A549 (cell line): ENCODE data around the gene SRGAP3. TPM values are rescaled to one million over a fixed set of nuclear protein-coding genes. Genes with fewer than 3 reads are reported as not detected.

ENCODE experiments used
- ATAC-seq, 2 experiments: fragments of 200-7000 bp in 1 of 2; fragments of >200 bp in 1 of 2; cut with Nextera tagmentation in 1 of 2; cut with Tn5 transposase in 1 of 2; 3 replicates each; pipeline versions ENCODE4 v1.8.0 to v1.9.1; 2018 to 2020; ENCODE audit warnings: mild to moderate bottlenecking in 1 of 2, moderate library complexity in 1 of 2
- CTCF ChIA-PET: fragments of 300-600 bp; sonication (Branson Sonifier 250); formaldehyde crosslinking; extraction: SDS; loops from one replicate; lab custom pipeline; 2021; ENCODE audit warnings: antibody characterized with exemption, inconsistent platforms; lab: Yijun Ruan, JAX
- POLR2A ChIA-PET: fragments of 350-600 bp; formaldehyde crosslinking; extraction: SDS; loops from one replicate; lab custom pipeline; 2021; ENCODE audit warnings: antibody characterized with exemption, inconsistent platforms; lab: Yijun Ruan, JAX
- DNase-seq, 2 experiments: peaks; one replicate each; pipeline versions ENCODE4 v3.0.0 to v3.0.0-alpha.2; 2011 to 2016; ENCODE audit warnings: low read depth in 1 of 2, low spot score in 1 of 2
- FAIRE-seq: peaks from 2 replicates; lab custom pipeline; 2011; peaks lifted over from hg19 to GRCh38; lab: Jason Lieb, UNC
- H3K27ac ChIP-seq, 2 experiments: fragments of >200 bp; sonication (Bioruptor Twin); formaldehyde crosslinking; 3 replicates each; pipeline ENCODE4 v1.5.1; 2016 to 2017
- H3K4me1 ChIP-seq: fragments of >200 bp; sonication (Bioruptor Twin); formaldehyde crosslinking; 3 replicates; pipeline ENCODE4 v1.6.1; 2016
- H3K4me2 ChIP-seq: fragments of >200 bp; sonication (Bioruptor Twin); formaldehyde crosslinking; 3 replicates; pipeline ENCODE4 v1.6.1; 2016
- H3K4me3 ChIP-seq: fragments of >200 bp; sonication (Bioruptor Twin); formaldehyde crosslinking; 3 replicates; pipeline ENCODE4 v1.5.1; 2016
- H3K9me3 ChIP-seq: fragments of >200 bp; sonication (Bioruptor Twin); formaldehyde crosslinking; 3 replicates; pipeline ENCODE4 v1.6.1; 2016
- BCL3 ChIP-seq: fragments of >200 bp; sonication (Bioruptor Twin); formaldehyde crosslinking; IDR thresholded peaks from 3 replicates; pipeline ENCODE4 v1.6.1; 2016
- CHD2 ChIP-seq: fragments of 150-350 bp; IDR thresholded peaks from 2 replicates; pipeline ENCODE4 v1.6.1; 2014; ENCODE audit warnings: low read length; ENCODE audit not compliant: partially characterized antibody
- ELK1 ChIP-seq: fragments of 150-350 bp; IDR thresholded peaks from 2 replicates; pipeline ENCODE4 v1.6.1; 2014; ENCODE audit warnings: low read depth, mild to moderate bottlenecking, low read length
- FOSB ChIP-seq: fragments of 250-450 bp; sonication (Bioruptor Pico); IDR thresholded peaks from 2 replicates; pipeline ENCODE4 v1.5.0; 2020; ENCODE audit warnings: mild to moderate bottlenecking, moderate library complexity
- GATA3 ChIP-seq: IDR thresholded peaks from 2 replicates; pipeline ENCODE4 v1.6.1; 2012; ENCODE audit warnings: borderline replicate concordance
- HEYL ChIP-seq: fragments of 250-450 bp; sonication (Bioruptor Pico); IDR thresholded peaks from 2 replicates; pipeline ENCODE4 v1.8.0; 2021; ENCODE audit warnings: mild to moderate bottlenecking, moderate library complexity
- HOXA7 ChIP-seq: fragments of 250-450 bp; sonication (Bioruptor Pico); IDR thresholded peaks from 2 replicates; pipeline ENCODE4 v1.5.0; 2020; ENCODE audit warnings: mild to moderate bottlenecking, moderate library complexity
- HOXB13 ChIP-seq: fragments of 250-450 bp; sonication (Bioruptor Pico); IDR thresholded peaks from 2 replicates; pipeline ENCODE4 v1.5.0; 2020; ENCODE audit warnings: low read depth, mild to moderate bottlenecking, moderate library complexity
- HOXB5 ChIP-seq: fragments of 250-450 bp; sonication (Bioruptor Pico); IDR thresholded peaks from 2 replicates; pipeline ENCODE4 v1.5.0; 2020; ENCODE audit warnings: mild to moderate bottlenecking, moderate library complexity
- JUN ChIP-seq, 2 experiments: fragments of >200 bp; sonication (Bioruptor Twin); formaldehyde crosslinking; IDR thresholded peaks; 2 replicates in 1 of 2; 3 replicates in 1 of 2; pipeline ENCODE4 v1.6.1; 2016 to 2017
- JUNB ChIP-seq: fragments of >200 bp; sonication (Bioruptor Twin); formaldehyde crosslinking; IDR thresholded peaks from 2 replicates; pipeline ENCODE4 v1.6.1; 2016
- KDM1A ChIP-seq: fragments of 200-600 bp; sonication (generic); IDR thresholded peaks from 2 replicates; pipeline ENCODE4 v1.6.1; 2016; ENCODE audit warnings: low read depth, mild to moderate bottlenecking
- KDM5A ChIP-seq: fragments of 200-600 bp; sonication (generic); IDR thresholded peaks from 2 replicates; pipeline ENCODE4 v1.6.1; 2016; ENCODE audit warnings: antibody characterized with exemption, mild to moderate bottlenecking
- MYC ChIP-seq: IDR thresholded peaks from 2 replicates; pipeline ENCODE4 v1.6.1; 2012; ENCODE audit warnings: mild to moderate bottlenecking, inconsistent platforms, low read length, improper control_type of control experiment, borderline replicate concordance
- PBX3 ChIP-seq: IDR thresholded peaks from 2 replicates; pipeline ENCODE4 v1.6.1; 2012
- POLR2A ChIP-seq: IDR thresholded peaks from 2 replicates; pipeline ENCODE4 v1.6.1; 2012; ENCODE audit warnings: mild to moderate bottlenecking, low read length
- POLR2AphosphoS2 ChIP-seq: conservative IDR thresholded peaks from 2 replicates; pipeline ENCODE4 v1.6.1; 2012; ENCODE audit warnings: low read length, improper control_type of control experiment, inconsistent platforms
- RAD21 ChIP-seq, 2 experiments: fragments of >200 bp in 1 of 2; sonication (Bioruptor Twin) in 1 of 2; formaldehyde crosslinking in 1 of 2; IDR thresholded peaks in 1 of 2; conservative IDR thresholded peaks in 1 of 2; 2 replicates in 1 of 2; 3 replicates in 1 of 2; pipeline ENCODE4 v1.6.1; 2012 to 2018; ENCODE audit warnings: inconsistent platforms in 1 of 2
- REST ChIP-seq: fragments of 200-600 bp; sonication (generic); IDR thresholded peaks from 2 replicates; pipeline ENCODE4 v1.6.1; 2016; ENCODE audit warnings: antibody characterized with exemption, mild to moderate bottlenecking, moderate library complexity
- RFX5 ChIP-seq: fragments of 450-650 bp; IDR thresholded peaks from 2 replicates; pipeline ENCODE4 v1.7.1; 2014; ENCODE audit warnings: antibody characterized with exemption, mild to moderate bottlenecking, moderate library complexity
- SMC3 ChIP-seq: fragments of >200 bp; sonication (Bioruptor Twin); formaldehyde crosslinking; IDR thresholded peaks from 3 replicates; pipeline ENCODE4 v1.6.1; 2018; ENCODE audit warnings: inconsistent platforms
- SREBF2 ChIP-seq: fragments of 450-650 bp; IDR thresholded peaks from 2 replicates; pipeline ENCODE4 v1.6.1; 2014; ENCODE audit warnings: mild to moderate bottlenecking, moderate library complexity
- USF2 ChIP-seq: fragments of 450-650 bp; IDR thresholded peaks from 2 replicates; pipeline ENCODE4 v1.6.1; 2014; ENCODE audit warnings: antibody characterized with exemption
- ZC3H11A ChIP-seq: fragments of 450-650 bp; IDR thresholded peaks from 2 replicates; pipeline ENCODE4 v1.6.1; 2014; ENCODE audit warnings: antibody characterized with exemption, mild to moderate bottlenecking
- ZFP36 ChIP-seq: fragments of 450-650 bp; IDR thresholded peaks from 2 replicates; pipeline ENCODE4 v1.6.1; 2014; ENCODE audit warnings: borderline replicate concordance; ENCODE audit not compliant: partially characterized antibody
- WGBS: methylation state at CpG from one replicate; pipeline ENCODE4 v1.1.6; 2017; ENCODE audit errors: missing lambda C conversion rate; 5-methylcytosine and 5-hydroxymethylcytosine counted together
- polyA plus RNA-seq, 4 experiments: library from polyadenylated mRNA; depleted of rRNA in 3 of 4; stranded (reverse); fragments of >200 nt; fragmentation: RNase III in 1 of 4; extraction: RNeasy Plus Mini Kit Qiagen cat#74134 plus additional on column Dnase treatment in 1 of 4; gene quantifications; 2 replicates in 3 of 4; 3 replicates in 1 of 4; pipeline ENCODE4 v1.2.3, GENCODE V29; 2011 to 2017

Gene SRGAP3
- polyA plus RNA-seq, 2 of the 4 experiments (the other 2 are of a cell fraction) = 1.6 to 2.5 TPM

GRCh38 chr3:9217784-9218513, 31.5 kb downstream of the SRGAP3 start:
- no peak for DNase-seq
- 62% methylated on average over 8 of the region's 8 CpGs for WGBS
- CTCF ChIA-PET = no interaction called here
- no peaks in the 10 kb centered on the region for H3K4me1 ChIP-seq
- no peaks in the 10 kb centered on the region for H3K9me3 ChIP-seq
- POLR2A ChIA-PET = no interaction called here
- no peak for ATAC-seq
- TF ChIP-seq KDM1A (no peak), KDM5A (no peak), PBX3 (no peak), ZC3H11A (no peak), ELK1 (no peak), HOXA7 (no peak), HOXB5 (no peak), RFX5 (no peak), ZFP36 (no peak), POLR2AphosphoS2 (no peak), CHD2 (no peak), BCL3 (no peak), JUNB (no peak), REST (no peak), POLR2A (no peak), HOXB13 (CRISPR knock-in tag) (no peak), USF2 (no peak)
- H3K4me2 ChIP-seq = no peak overlapping the region
- FAIRE-seq = no peak
- H3K4me3 ChIP-seq = no peak overlapping the region
- H3K27ac ChIP-seq = no peak overlapping the region

- Histone ChIP-seq H3K27ac (no peak overlapping the region), H3K9me3 (no peaks in the 10 kb centered on the region), H3K4me2 (no peak overlapping the region), H3K4me3 (no peak overlapping the region), H3K4me1 (no peaks in the 10 kb centered on the region)
- no peak for FAIRE-seq
- ChIA-PET POLR2A (no interaction called here), CTCF (no interaction called here)
- TF ChIP-seq HEYL (no peak), POLR2A (no peak), SREBF2 (no peak), RAD21 (conservative IDR thresholded peaks at IDR 0.05 in 1 of 2, IDR thresholded peaks at IDR 0.05 in 1 of 2) (no peak), SMC3 (no peak), JUN (IDR thresholded peaks at IDR 0.05) (no peak), FOSB (CRISPR knock-in tag) (no peak), REST (no peak), KDM1A (no peak), GATA3 (no peak), MYC (no peak), HOXB13 (CRISPR knock-in tag) (no peak)
- 88% methylated on average over 14 of the region's 14 CpGs for WGBS
- DNase-seq = no peak
- ATAC-seq = no peak
These were observed 32.7 kb downstream of the SRGAP3 start for GRCh38 chr3:9216736-9217135.
